ENCODE results near the gene MGAT5B. TPM values are rescaled to one million over a fixed set of nuclear protein-coding genes. Genes with fewer than 3 reads are reported as not detected.

MGAT5B gene, protein sequence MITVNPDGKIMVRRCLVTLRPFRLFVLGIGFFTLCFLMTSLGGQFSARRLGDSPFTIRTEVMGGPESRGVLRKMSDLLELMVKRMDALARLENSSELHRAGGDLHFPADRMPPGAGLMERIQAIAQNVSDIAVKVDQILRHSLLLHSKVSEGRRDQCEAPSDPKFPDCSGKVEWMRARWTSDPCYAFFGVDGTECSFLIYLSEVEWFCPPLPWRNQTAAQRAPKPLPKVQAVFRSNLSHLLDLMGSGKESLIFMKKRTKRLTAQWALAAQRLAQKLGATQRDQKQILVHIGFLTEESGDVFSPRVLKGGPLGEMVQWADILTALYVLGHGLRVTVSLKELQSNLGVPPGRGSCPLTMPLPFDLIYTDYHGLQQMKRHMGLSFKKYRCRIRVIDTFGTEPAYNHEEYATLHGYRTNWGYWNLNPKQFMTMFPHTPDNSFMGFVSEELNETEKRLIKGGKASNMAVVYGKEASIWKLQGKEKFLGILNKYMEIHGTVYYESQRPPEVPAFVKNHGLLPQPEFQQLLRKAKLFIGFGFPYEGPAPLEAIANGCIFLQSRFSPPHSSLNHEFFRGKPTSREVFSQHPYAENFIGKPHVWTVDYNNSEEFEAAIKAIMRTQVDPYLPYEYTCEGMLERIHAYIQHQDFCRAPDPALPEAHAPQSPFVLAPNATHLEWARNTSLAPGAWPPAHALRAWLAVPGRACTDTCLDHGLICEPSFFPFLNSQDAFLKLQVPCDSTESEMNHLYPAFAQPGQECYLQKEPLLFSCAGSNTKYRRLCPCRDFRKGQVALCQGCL
- total RNA-seq, result 1 to 10 TPM in 2 of 4 donors, under 1 TPM in 2; 0.78 to 1.5 (median 0.96) TPM

DNA sequence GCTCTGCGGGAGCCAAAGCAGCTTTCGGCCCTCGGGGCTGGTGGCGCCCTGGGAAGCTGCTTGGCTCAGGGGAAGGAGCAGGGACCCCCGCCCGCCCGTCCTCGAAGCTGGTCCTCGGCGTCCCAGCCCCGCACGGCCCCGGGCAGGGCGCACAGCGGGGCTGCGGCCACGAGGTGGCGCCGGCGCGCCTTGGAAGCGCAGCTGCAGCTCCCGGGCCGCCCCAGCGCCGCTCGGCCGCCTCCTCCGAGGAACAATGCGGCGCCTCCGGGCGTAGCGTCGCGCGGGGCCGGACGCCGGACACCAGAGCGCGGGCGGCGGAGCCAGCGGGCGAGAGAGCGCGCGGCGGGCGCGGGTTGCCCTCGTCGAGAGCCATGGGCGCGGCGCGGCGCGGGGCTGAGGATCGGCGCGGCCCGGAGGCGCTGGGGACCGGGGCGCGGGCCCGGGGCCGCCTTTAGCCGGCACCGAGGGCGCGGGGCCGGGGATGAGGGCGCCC is at the start of gene MGAT5B:
MGAT5B (plus strand) TSS at position 229 of the 493 bp plus-strand sequence. CDS start 626 bp downstream, outside the sequence.
- Histone ChIP-seq H3K9me3 (no peaks in the 10 kb centered on the region), H3K27me3 (peaks cover 0 to 47% of the 10 kb centered on the region in 2 donors), H3K4me1 (peaks cover 0 to 24% (median 7%) of the 10 kb centered on the region in 4 donors), H3K36me3 (no peaks in the 10 kb centered on the region), H3K27ac (no peak within 1 kb of the TSS), H3K4me3 (peak within 1 kb of the TSS in 3 of 4 donors; percentile 14 to 52 (median 22))
- 0 to 1% methylated on average over 12 to 54 of the region's 76 CpGs for whole genome bisulfite sequencing, 2 donors
- TF ChIP-seq, protein P1, sequence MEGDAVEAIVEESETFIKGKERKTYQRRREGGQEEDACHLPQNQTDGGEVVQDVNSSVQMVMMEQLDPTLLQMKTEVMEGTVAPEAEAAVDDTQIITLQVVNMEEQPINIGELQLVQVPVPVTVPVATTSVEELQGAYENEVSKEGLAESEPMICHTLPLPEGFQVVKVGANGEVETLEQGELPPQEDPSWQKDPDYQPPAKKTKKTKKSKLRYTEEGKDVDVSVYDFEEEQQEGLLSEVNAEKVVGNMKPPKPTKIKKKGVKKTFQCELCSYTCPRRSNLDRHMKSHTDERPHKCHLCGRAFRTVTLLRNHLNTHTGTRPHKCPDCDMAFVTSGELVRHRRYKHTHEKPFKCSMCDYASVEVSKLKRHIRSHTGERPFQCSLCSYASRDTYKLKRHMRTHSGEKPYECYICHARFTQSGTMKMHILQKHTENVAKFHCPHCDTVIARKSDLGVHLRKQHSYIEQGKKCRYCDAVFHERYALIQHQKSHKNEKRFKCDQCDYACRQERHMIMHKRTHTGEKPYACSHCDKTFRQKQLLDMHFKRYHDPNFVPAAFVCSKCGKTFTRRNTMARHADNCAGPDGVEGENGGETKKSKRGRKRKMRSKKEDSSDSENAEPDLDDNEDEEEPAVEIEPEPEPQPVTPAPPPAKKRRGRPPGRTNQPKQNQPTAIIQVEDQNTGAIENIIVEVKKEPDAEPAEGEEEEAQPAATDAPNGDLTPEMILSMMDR (IDR thresholded peaks at IDR 0.05), result peak; percentile 80 to 98 (median 96)
- TF ChIP-seq POLR2A (IDR thresholded peaks at IDR 0.05), result no peak
- no peak for TF ChIP-seq EP300 (IDR thresholded peaks at IDR 0.05)
- peak; percentile 40 to 51 for DNase-seq (ENCODE audit: low spot score in 2 of 2)

DNA sequence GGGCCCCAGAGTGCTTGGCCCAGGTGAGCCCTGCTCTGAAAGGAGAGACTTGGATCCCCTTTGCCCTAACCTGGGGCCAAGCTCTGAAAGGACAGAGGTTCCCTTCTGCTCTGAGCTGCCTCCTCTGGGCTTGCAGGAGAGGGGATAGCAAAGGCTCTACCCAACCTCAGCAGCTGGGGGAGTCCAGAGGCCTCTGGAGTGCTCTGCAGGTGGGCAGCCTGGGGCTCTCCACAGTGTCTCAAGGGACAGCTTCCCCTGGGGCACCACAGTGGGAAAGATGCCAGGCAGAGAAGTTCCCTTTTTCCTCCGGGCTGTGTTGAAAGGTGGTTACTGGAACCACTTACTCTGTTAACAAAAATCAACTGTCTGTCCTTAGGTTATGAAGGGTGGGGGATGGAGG is 48.2 kb upstream of the MGAT5B start:
- TF ChIP-seq, protein P1 (IDR thresholded peaks at IDR 0.05), result no peak
- TF ChIP-seq POLR2A (IDR thresholded peaks at IDR 0.05) (no peak), EP300 (IDR thresholded peaks at IDR 0.05) (no peak)
- H3K36me3 ChIP-seq, result peaks cover 0 to 6% (median 0%) of the 10 kb centered on the region in 3 donors
- no peak for DNase-seq (ENCODE audit: low spot score in 2 of 2)
- no peaks in the 10 kb centered on the region for H3K4me1 ChIP-seq
- H3K4me3 ChIP-seq, result no peak overlapping the region
- 11 to 20% methylated on average over 1 of the region's 1 CpG for WGBS, 2 donors
- no peak overlapping the region for H3K27ac ChIP-seq
- no peaks in the 10 kb centered on the region for H3K9me3 ChIP-seq
- H3K27me3 ChIP-seq, result no peaks in the 10 kb centered on the region

DNA sequence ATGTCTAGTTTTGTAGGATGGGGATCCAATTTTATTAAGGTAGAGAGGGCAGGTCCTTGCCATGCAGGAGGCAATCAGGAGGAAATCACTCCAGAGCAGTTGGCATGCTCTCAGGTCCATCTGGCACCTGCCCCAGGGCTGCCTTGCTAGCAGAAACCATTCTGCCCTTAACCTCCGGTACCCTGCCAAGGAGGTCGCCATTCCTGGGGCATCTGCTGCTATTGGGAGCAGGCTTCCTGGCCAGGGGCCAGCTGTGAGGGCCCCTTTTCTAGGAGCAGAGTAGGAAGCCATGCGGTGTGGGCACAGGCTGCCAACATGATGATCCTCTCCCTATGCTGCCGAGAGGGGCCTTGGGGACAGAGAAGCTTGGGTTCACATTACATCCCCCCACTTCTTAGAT is 47.6 kb upstream of the MGAT5B start:
- H3K27me3 ChIP-seq, result no peaks in the 10 kb centered on the region
- H3K4me3 ChIP-seq, result no peak overlapping the region
- no peak for DNase-seq (ENCODE audit: low spot score in 2 of 2)
- H3K36me3 ChIP-seq, result peaks cover 0 to 6% (median 0%) of the 10 kb centered on the region in 3 donors
- no peak overlapping the region for H3K27ac ChIP-seq
- 64 to 66% methylated on average over 4 of the region's 4 CpGs for WGBS, 2 donors
- H3K4me1 ChIP-seq, result no peaks in the 10 kb centered on the region
- TF ChIP-seq EP300 (IDR thresholded peaks at IDR 0.05), result no peak
- TF ChIP-seq, protein P1 (IDR thresholded peaks at IDR 0.05), result no peak
- H3K9me3 ChIP-seq, result no peaks in the 10 kb centered on the region

DNA sequence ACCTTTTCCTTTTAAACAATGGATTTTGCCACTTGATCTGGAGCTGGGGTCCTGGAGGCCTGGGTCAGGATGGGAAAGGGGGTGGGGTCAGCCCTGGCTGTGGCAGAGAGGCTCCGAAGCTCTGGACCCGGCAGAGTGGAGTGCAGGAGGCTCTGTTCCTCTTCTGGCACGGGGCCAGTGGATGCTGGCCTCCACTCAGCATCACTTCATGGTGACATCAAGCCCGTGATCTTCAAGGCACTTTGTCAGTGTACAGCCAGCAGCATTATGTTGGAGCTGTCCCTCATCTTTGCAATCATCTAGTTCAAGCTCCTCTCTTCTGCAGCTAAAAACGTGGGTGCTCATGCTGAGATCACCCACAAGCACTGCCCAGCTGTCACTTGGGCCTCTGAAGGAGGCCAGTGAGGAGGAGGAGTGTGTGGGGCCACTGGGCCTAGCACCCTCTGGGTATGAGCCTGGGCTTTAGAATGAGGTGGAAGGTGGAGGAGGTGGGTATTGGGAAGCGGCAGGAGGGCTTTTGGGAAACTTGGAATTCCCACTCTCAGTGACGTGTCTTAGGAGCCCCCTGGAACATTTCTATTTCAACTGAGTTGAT is 45.9 kb upstream of the MGAT5B start:
- H3K27me3 ChIP-seq, result no peaks in the 10 kb centered on the region
- no peak for DNase-seq (ENCODE audit: low spot score in 2 of 2)
- H3K4me3 ChIP-seq, result no peak overlapping the region
- TF ChIP-seq, protein P1 (IDR thresholded peaks at IDR 0.05), result no peak
- TF ChIP-seq EP300 (IDR thresholded peaks at IDR 0.05) (no peak), POLR2A (IDR thresholded peaks at IDR 0.05) (no peak)
- H3K27ac ChIP-seq, result no peak overlapping the region
- H3K36me3 ChIP-seq, result peaks cover 0 to 6% (median 0%) of the 10 kb centered on the region in 3 donors
- WGBS, 2 donors, result 59 to 72% methylated on average over 7 of the region's 7 CpGs
- H3K9me3 ChIP-seq, result no peaks in the 10 kb centered on the region
- H3K4me1 ChIP-seq, result no peaks in the 10 kb centered on the region

Data from tibial nerve (tissue), 4 donors.